Measurements from ENCODE around the gene FTL. TPM values are rescaled to one million over a fixed set of nuclear protein-coding genes. Genes with fewer than 3 reads are reported as not detected.

FTL gene
- total RNA-seq, 1 experiment from 2014 or later = 1,245 TPM

- Mint-ChIP-seq H3K36me3 (ENCODE audit: insufficient read depth in 1 of 3, low read depth in 3 of 3) (peaks cover 17 to 42% (median 37%) of the 10 kb centered on the region in 3 experiments; a peak in 6 of 7 replicates), H3K4me1 (peaks cover 14 to 15% of the 10 kb centered on the region in 2 experiments), H3K4me3 (peak within 1 kb of the TSS; percentile 79 to 81), H3K9me3 (no peaks in the 10 kb centered on the region), H3K27ac (peak within 1 kb of the TSS; percentile 76 to 93 (median 90); a peak in 6 of 7 replicates), H3K27me3 (ENCODE audit: low read depth) (peaks cover 10% of the 10 kb centered on the region)
- Histone ChIP-seq H3T11ph (ENCODE audit: low read length) (no peak within 1 kb of the TSS), H2BK15ac (ENCODE audit: low read depth, low read length) (no peak within 1 kb of the TSS), H3K4me2 (ENCODE audit: insufficient read depth, insufficient read length, low read length) (peak within 1 kb of the TSS; percentile 64), H3K27me3 (ENCODE audit: insufficient read depth, low read length) (no peaks in the 10 kb centered on the region), H4K8ac (replicated peaks; ENCODE audit: insufficient read length, low read depth, low read length) (no peak within 1 kb of the TSS), H2BK120ac (ENCODE audit: low read depth, low read length, poor library complexity, severe bottlenecking) (peak within 1 kb of the TSS; percentile 71), H3K14ac (ENCODE audit: insufficient read depth, low read length) (peak within 1 kb of the TSS; percentile 81; the same call in 1 of the 2 replicates), H3K18ac (ENCODE audit: insufficient read length, low read depth, low read length) (peak within 1 kb of the TSS; percentile 63), H3K9me3 (ENCODE audit: control insufficient read depth, low read depth, low read length) (no peaks in the 10 kb centered on the region), H3K79me2 (ENCODE audit: insufficient read depth, low read length) (no peaks in the 10 kb centered on the region), H2BK20ac (ENCODE audit: low read depth, low read length, poor library complexity, severe bottlenecking) (no peak within 1 kb of the TSS), H2BK5ac (ENCODE audit: insufficient read length, low read length) (no peak within 1 kb of the TSS), H3K79me1 (ENCODE audit: insufficient read depth, low read depth, low read length, poor library complexity, severe bottlenecking) (peaks cover 4% of the 10 kb centered on the region), H4K5ac (ENCODE audit: insufficient read length, low read depth, low read length) (no peak within 1 kb of the TSS), H3K9ac (ENCODE audit: extremely low read depth, insufficient read length, low read length) (peak within 1 kb of the TSS; percentile 77), H2AK5ac (ENCODE audit: insufficient read length, low read length) (no peak within 1 kb of the TSS), H3K23ac (ENCODE audit: insufficient read length, low read depth, low read length) (no peak within 1 kb of the TSS), H3K56ac (ENCODE audit: insufficient read length, low read depth, low read length) (no peak within 1 kb of the TSS), H3K4me1 (ENCODE audit: insufficient read depth, low read length) (no peaks in the 10 kb centered on the region), H3K4ac (ENCODE audit: low read depth, low read length) (no peak within 1 kb of the TSS; the same call in 1 of the 2 replicates), H4K20me1 (ENCODE audit: control insufficient read depth, insufficient read depth, insufficient read length) (no peaks in the 10 kb centered on the region), H2AFZ (ENCODE audit: low read length) (peak within 1 kb of the TSS; percentile 2), H3K27ac (ENCODE audit: insufficient read length, low read depth, low read length) (no peak within 1 kb of the TSS), H3K23me2 (ENCODE audit: insufficient read length, low read depth, low read length, poor library complexity, severe bottlenecking) (peaks cover 8% of the 10 kb centered on the region), H2BK12ac (ENCODE audit: insufficient read length, low read depth, low read length) (no peak within 1 kb of the TSS), H4K91ac (ENCODE audit: insufficient read length, low read depth, low read length) (no peak within 1 kb of the TSS)
- TF ChIP-seq CTCF (conservative IDR thresholded peaks at IDR 0.05) = peak; percentile 11; the same call in 1 of the 3 replicates
- DNase-seq = peak; percentile 99
- WGBS (ENCODE audit: extremely low coverage, insufficient read length, low lambda C conversion rate) = no CpG with 5 or more reads among the region's 71 CpGs
Measured at GRCh38 chr19:48954595-48955307, 10.4 kb upstream of the FTL start, which contains the start of gene BAX. TSS of gene BAX (plus strand) at chr19:48954875. CDS start at chr19:48954929, 54 bp downstream.

Measured in H9 (cell line).